Activated T-cell treated with anti-CD3 and anti-CD28 coated beads for 1 hour (primary cell): ENCODE measurements around the gene MPI.
"Not testable (repeated sequence)": the region's sequence is repeated elsewhere in the genome, so short reads cannot be mapped to it uniquely, and the experiment has no call there.

Experiments used
- DNase-seq: peaks from one replicate; pipeline ENCODE4 v3.0.0-alpha.2; 2020; ENCODE audit warnings: low read depth

MPI gene

GRCh38 chr15:74892931-74893330, 3.1 kb downstream of the MPI start:
- no peak for DNase-seq

GRCh38 chr15:74893627-74894026, 3.8 kb downstream of the MPI start:
- DNase-seq = no peak

- not testable (repeated sequence) for DNase-seq
Observed at GRCh38 chr15:74894383-74894782, 4.5 kb downstream of the MPI start.

- DNase-seq = no peak
Observed at GRCh38 chr15:74895830-74896229, 6.0 kb downstream of the MPI start.

- DNase-seq = no peak
Observed at GRCh38 chr15:74896316-74896715, 6.5 kb downstream of the MPI start.

- DNase-seq = no peak
Observed at GRCh38 chr15:74897300-74897701, 7.5 kb downstream of the MPI start.

GRCh38 chr15:74901612-74902063, 11.8 kb downstream of the MPI start:
- peak; percentile 37 for DNase-seq

GRCh38 chr15:74902295-74903075, 12.6 kb downstream of the MPI start:
- DNase-seq = no peak

GRCh38 chr15:74903676-74904075, 13.8 kb downstream of the MPI start:
- DNase-seq = no peak

- no peak for DNase-seq
Observed at GRCh38 chr15:74904190-74904805, 14.5 kb downstream of the MPI start.

- DNase-seq = no peak
Observed at GRCh38 chr15:74906067-74906449, 16.2 kb downstream of the MPI start.

GRCh38 chr15:74906450-74907162, 16.8 kb downstream of the MPI start, which contains the start of gene FAM219B:
Gene FAM219B (minus strand): TSS chr15:74906851. CDS start chr15:74906800, 51 bp downstream.
- peak; percentile 64 for DNase-seq

- no peak for DNase-seq
Observed at GRCh38 chr15:74907163-74907870, 17.5 kb downstream of the MPI start.

GRCh38 chr15:74908635-74909034, 18.8 kb downstream of the MPI start:
- no peak for DNase-seq

GRCh38 chr15:74913041-74913440, 23.2 kb downstream of the MPI start:
- no peak for DNase-seq

- not testable (repeated sequence) for DNase-seq
Observed at GRCh38 chr15:74913799-74914198, 24.0 kb downstream of the MPI start.

- DNase-seq = no peak
Observed at GRCh38 chr15:74917676-74918075, 27.8 kb downstream of the MPI start.

- no peak for DNase-seq
Observed at GRCh38 chr15:74920456-74920855, 30.6 kb downstream of the MPI start.

GRCh38 chr15:74924525-74924924, 34.7 kb downstream of the MPI start:
- DNase-seq = no peak

GRCh38 chr15:74928771-74929198, 38.9 kb downstream of the MPI start:
- no peak for DNase-seq

GRCh38 chr15:74933573-74933972, 43.7 kb downstream of the MPI start:
- no peak for DNase-seq

- DNase-seq = not testable (repeated sequence)
Observed at GRCh38 chr15:74935193-74935592, 45.4 kb downstream of the MPI start.
